Ishikawa (cell line): ENCODE results near the gene STRN.

Source experiments
- CEBPB ChIP-seq: IDR thresholded peaks from 2 replicates; pipeline ENCODE4 v1.6.1; 2012
- CREB1 ChIP-seq: IDR thresholded peaks from 2 replicates; pipeline ENCODE4 v1.6.1; 2012; ENCODE audit warnings: low read depth
- EGR1 ChIP-seq: IDR thresholded peaks from 2 replicates; pipeline ENCODE4 v1.6.1; 2012
- EP300 ChIP-seq: IDR thresholded peaks from 2 replicates; pipeline ENCODE4 v1.6.1; 2012; ENCODE audit warnings: borderline replicate concordance
- FOXM1 ChIP-seq: IDR thresholded peaks from 2 replicates; pipeline ENCODE4 v1.6.1; 2012; ENCODE audit warnings: low read depth, borderline replicate concordance
- MAX ChIP-seq: IDR thresholded peaks from 2 replicates; pipeline ENCODE4 v1.6.1; 2012
- NFIC ChIP-seq: IDR thresholded peaks from 2 replicates; pipeline ENCODE4 v1.6.1; 2012
- RAD21 ChIP-seq: IDR thresholded peaks from 2 replicates; pipeline ENCODE4 v1.6.1; 2012; ENCODE audit warnings: low read depth
- REST ChIP-seq: IDR thresholded peaks from 2 replicates; pipeline ENCODE4 v1.6.1; 2012; ENCODE audit warnings: low read depth, mild to moderate bottlenecking
- TAF1 ChIP-seq: IDR thresholded peaks from 2 replicates; pipeline ENCODE4 v1.6.1; 2012; ENCODE audit warnings: low read depth, mild to moderate bottlenecking
- TCF12 ChIP-seq: IDR thresholded peaks from 2 replicates; pipeline ENCODE4 v1.6.1; 2012; ENCODE audit warnings: low read depth
- TEAD4 ChIP-seq: IDR thresholded peaks from 2 replicates; pipeline ENCODE4 v1.6.1; 2012
- USF1 ChIP-seq: IDR thresholded peaks from 2 replicates; pipeline ENCODE4 v1.6.1; 2012
- YY1 ChIP-seq: IDR thresholded peaks from 2 replicates; pipeline ENCODE4 v1.6.1; 2012; ENCODE audit warnings: low read depth
- ZBTB7A ChIP-seq: IDR thresholded peaks from 2 replicates; pipeline ENCODE4 v1.6.1; 2012; ENCODE audit warnings: low read depth

The STRN gene

DNA sequence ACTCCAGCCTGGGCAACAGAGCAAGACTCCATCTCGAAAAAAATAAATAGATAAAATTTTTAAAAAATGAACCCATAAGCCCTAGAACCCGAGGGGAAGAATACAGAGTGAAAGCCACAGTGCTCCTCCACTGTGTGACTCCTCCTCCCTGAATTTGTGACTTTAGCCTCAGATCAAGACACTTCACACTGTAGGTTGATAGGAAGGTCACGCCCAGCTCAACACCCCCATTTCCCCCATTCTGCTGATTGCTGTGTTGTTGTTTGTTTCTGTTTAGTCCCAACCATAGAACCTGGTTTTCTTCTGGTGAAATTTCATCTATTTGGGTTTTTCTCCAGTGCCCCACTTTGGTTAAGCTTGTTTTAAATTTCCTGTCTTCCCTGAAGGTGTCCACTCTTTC lies 167.6 kb downstream of the STRN start:
- TF ChIP-seq ZBTB7A = no peak
- no peak for TF ChIP-seq CEBPB
- no peak for TF ChIP-seq TAF1
- TF ChIP-seq TCF12 = no peak
- TF ChIP-seq FOXM1 = no peak
- no peak for TF ChIP-seq REST
- TF ChIP-seq RAD21 = no peak

- no peak for TF ChIP-seq ZBTB7A
- TF ChIP-seq CEBPB = no peak
- TF ChIP-seq FOXM1 = no peak
- TF ChIP-seq YY1 = no peak
- no peak for TF ChIP-seq RAD21
- TF ChIP-seq NFIC = no peak
- TF ChIP-seq TCF12 = no peak
- TF ChIP-seq EP300 = no peak
- TF ChIP-seq USF1 = no peak
- no peak for TF ChIP-seq TAF1
- no peak for TF ChIP-seq REST
- no peak for TF ChIP-seq MAX
- TF ChIP-seq CREB1 = no peak
- no peak for TF ChIP-seq EGR1
- TF ChIP-seq TEAD4 = no peak
These were observed 168.8 kb downstream of the STRN start for GRCh38 chr2:36797324-36798070.
